Breast epithelium (tissue), 4 donors: ENCODE data around the gene UMODL1. TPM values are rescaled to one million over a fixed set of nuclear protein-coding genes. Genes with fewer than 3 reads are reported as not detected.
A peak's percentile ranks its signal among the peaks of the same experiment; 100 is the strongest.

Source experiments
- DNase-seq, 2 donors: peaks; one replicate each; pipeline ENCODE4 v3.0.0-alpha.2; 2019; ENCODE audit warnings: low spot score in 2 of 2
- H3K27ac ChIP-seq, 2 donors: fragments of 200-600 bp; sonication (generic) in 1 of 2; one replicate each; pipeline ENCODE4 v1.5.1; 2016 to 2019; ENCODE audit warnings: mild to moderate bottlenecking in 1 of 2
- H3K27me3 ChIP-seq, 2 donors: fragments of 200-600 bp; sonication (generic) in 1 of 2; one replicate each; pipeline versions ENCODE4 v1.5.1 to v1.6.0; 2017 to 2019; ENCODE audit warnings: control low read depth in 1 of 2, mild to moderate bottlenecking in 1 of 2
- H3K36me3 ChIP-seq: fragments of 200-600 bp; one replicate; pipeline ENCODE4 v1.5.1; 2019
- H3K4me1 ChIP-seq, 2 donors: fragments of 200-600 bp; sonication (generic); one replicate each; pipeline ENCODE4 v1.5.1; 2016 to 2019; ENCODE audit warnings: control low read depth in 1 of 2
- H3K4me3 ChIP-seq, 3 donors: fragments of 200-600 bp; sonication (generic); 1 replicate in 2 of 3; 2 replicates in 1 of 3; pipeline ENCODE4 v1.5.1; 2016 to 2019; ENCODE audit warnings: mild to moderate bottlenecking in 3 of 3, moderate library complexity in 2 of 3
- H3K9me3 ChIP-seq, 2 donors: fragments of 200-600 bp; sonication (generic) in 1 of 2; one replicate each; pipeline ENCODE4 v1.5.1; 2016 to 2019; ENCODE audit warnings: control low read depth in 1 of 2
- POLR2A ChIP-seq: fragments of 450-650 bp; IDR thresholded peaks from one replicate; pipeline ENCODE4 v1.6.1; 2016; ENCODE audit warnings: antibody characterized with exemption, mild to moderate bottlenecking, moderate library complexity
- POLR2AphosphoS5 ChIP-seq, 3 donors: sonication (generic); formaldehyde crosslinking; IDR thresholded peaks; one replicate each; pipeline ENCODE4 v1.6.1; 2017; ENCODE audit warnings: antibody characterized with exemption in 3 of 3
- intact Hi-C: fragments of 100-400 bp; cut with DNase I; formaldehyde crosslinking; loops from one replicate; pipeline ENCODE4 v1.15.1; 2023; ENCODE audit warnings: low total_unique reads
- total RNA-seq, 3 donors: library from RNA; depleted of rRNA; stranded (reverse); fragments of >200 nt; gene quantifications; one replicate each; pipeline ENCODE4 v1.1.0, GENCODE V29; 2016
- TF ChIP-seq, protein P1 (sequence below), 3 donors: fragments of 450-650 bp; IDR thresholded peaks; one replicate each; pipeline ENCODE4 v1.5.1; 2016 to 2017; ENCODE audit warnings: antibody characterized with exemption in 3 of 3, mild to moderate bottlenecking in 3 of 3, moderate library complexity in 3 of 3

The UMODL1 gene
- total RNA-seq, 3 donors from 2014 or later, result not detected

DNA sequence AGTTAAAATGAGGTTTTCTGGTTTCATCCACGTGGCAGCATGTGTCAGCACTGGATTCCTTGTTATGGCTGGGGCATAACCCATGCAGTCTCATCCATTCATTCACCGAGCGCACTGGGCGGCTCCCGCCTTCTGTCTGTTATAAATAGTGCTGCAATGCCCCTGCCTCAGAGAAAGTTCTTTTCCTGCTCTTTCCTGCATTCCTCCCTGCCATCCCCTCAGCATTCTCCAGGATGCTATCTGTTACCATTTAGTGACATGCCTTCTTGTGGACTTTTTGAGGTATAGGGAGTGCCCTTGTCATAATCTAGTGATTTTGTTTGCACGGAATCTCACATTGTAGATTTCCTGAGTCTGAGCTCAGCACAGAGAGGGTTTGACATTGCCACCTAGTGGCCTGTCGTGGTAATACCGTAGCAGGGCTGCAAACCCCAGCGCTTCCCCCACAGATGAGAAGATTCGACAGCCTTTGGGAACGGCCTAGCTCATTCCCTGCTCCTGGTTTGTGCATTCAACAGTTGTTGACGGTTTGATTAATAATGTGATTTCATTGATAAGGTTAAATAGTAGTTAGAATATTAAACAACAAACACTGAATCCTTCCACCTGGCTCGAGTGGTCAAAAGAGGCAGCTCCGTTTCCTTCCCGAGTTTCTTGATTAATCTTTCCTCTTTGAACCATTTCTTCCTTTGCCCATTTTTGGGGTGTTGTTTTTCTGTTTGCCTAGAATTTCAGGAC is 46.3 kb downstream of the UMODL1 start:
- Histone ChIP-seq H3K4me3 (no peak overlapping the region), H3K27me3 (no peaks in the 10 kb centered on the region), H3K36me3 (no peaks in the 10 kb centered on the region), H3K9me3 (no peaks in the 10 kb centered on the region), H3K4me1 (peaks cover 4 to 16% of the 10 kb centered on the region in 2 donors), H3K27ac (no peak overlapping the region)
- TF ChIP-seq, protein P1, sequence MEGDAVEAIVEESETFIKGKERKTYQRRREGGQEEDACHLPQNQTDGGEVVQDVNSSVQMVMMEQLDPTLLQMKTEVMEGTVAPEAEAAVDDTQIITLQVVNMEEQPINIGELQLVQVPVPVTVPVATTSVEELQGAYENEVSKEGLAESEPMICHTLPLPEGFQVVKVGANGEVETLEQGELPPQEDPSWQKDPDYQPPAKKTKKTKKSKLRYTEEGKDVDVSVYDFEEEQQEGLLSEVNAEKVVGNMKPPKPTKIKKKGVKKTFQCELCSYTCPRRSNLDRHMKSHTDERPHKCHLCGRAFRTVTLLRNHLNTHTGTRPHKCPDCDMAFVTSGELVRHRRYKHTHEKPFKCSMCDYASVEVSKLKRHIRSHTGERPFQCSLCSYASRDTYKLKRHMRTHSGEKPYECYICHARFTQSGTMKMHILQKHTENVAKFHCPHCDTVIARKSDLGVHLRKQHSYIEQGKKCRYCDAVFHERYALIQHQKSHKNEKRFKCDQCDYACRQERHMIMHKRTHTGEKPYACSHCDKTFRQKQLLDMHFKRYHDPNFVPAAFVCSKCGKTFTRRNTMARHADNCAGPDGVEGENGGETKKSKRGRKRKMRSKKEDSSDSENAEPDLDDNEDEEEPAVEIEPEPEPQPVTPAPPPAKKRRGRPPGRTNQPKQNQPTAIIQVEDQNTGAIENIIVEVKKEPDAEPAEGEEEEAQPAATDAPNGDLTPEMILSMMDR (IDR thresholded peaks at IDR 0.05), result peak; percentile 90 to 97 (median 94)
- TF ChIP-seq POLR2A, result no peak
- peak; percentile 56 to 76 for DNase-seq
- intact Hi-C loops, result loop anchor here (10.0 kb wide), 1 partner anchor 103 kb away; the partner anchor contains the start of gene ZBTB21

DNA sequence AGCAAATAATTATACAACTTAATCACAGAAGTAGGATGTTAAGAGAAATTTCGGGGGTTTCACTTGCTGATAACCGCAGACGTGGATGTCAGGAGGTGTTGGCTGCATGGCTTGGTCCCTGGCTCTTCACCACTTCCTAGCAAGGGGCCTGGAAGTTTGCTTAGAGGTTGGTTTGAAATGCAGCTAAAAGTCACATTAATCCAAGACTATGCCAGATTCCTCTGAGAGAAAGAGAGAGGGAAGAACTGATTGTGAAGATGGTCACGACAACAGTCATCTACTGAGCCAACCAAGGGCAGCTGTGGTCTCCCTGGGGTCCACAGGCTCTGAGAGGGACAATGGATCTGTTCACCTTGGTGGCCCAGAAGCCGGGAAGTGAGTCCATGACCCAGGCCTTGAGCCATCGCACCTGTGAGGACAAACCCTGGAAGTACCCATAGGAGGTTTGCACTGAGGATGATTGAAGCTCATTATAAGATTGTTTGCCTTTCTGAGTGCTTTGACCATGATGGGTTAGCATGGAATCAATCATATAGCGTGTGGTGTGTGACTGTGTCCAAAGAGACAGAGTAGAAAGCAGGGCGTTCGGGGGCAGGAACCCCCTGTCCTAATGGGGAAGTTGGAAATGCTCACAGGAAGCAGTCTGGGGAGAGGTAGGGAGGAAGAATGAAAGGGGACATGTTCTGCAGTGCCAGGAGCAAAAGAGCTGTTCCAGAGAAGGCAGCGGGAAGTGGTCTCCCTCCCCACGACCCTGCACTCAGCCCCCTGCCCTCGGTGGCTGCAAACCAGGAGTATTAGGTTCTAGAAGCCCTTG is 47.1 kb downstream of the UMODL1 start:
- H3K4me3 ChIP-seq, result no peak overlapping the region
- H3K27ac ChIP-seq, result no peak overlapping the region
- no peaks in the 10 kb centered on the region for H3K36me3 ChIP-seq
- H3K9me3 ChIP-seq, result no peaks in the 10 kb centered on the region
- TF ChIP-seq POLR2A (no peak), POLR2AphosphoS5 (IDR thresholded peaks at IDR 0.05) (no peak)
- TF ChIP-seq, protein P1 (IDR thresholded peaks at IDR 0.05), result no peak
- H3K4me1 ChIP-seq, result peaks cover 4 to 16% of the 10 kb centered on the region in 2 donors
- H3K27me3 ChIP-seq, result no peaks in the 10 kb centered on the region
- no peak for DNase-seq
- intact Hi-C loops, result loop anchor here (10.0 kb wide), 1 partner anchor 103 kb away; the partner anchor contains the start of gene ZBTB21

DNA sequence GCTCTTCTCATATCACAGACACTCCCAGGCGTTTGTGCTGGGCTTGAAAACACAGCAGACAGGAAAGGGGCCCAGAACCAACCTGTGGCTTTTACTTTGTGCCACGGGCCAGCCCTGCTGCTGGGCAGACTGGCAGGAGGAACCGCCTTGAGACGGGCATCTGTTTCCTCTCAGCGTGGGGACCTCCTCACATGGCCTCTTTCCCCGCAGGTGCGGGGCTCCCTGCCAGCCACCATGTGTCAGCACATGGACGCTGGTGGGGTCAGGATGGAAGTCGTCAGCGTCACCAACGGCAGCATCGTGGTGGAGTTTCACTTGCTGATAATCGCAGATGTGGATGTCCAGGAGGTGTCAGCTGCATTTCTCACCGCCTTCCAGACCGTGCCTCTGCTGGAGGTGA is 47.8 kb downstream of the UMODL1 start:
- Histone ChIP-seq H3K9me3 (no peaks in the 10 kb centered on the region), H3K27ac (no peak overlapping the region), H3K4me3 (no peak overlapping the region), H3K27me3 (no peaks in the 10 kb centered on the region), H3K4me1 (peaks cover 4 to 11% of the 10 kb centered on the region in 2 donors), H3K36me3 (no peaks in the 10 kb centered on the region)
- TF ChIP-seq POLR2AphosphoS5 (IDR thresholded peaks at IDR 0.05), result no peak
- TF ChIP-seq POLR2A, result no peak
- TF ChIP-seq, protein P1 (IDR thresholded peaks at IDR 0.05), result no peak
- intact Hi-C loops, result loop anchor here (10.0 kb wide), 1 partner anchor 104 kb away; the partner anchor contains the start of gene ZBTB21
- no peak for DNase-seq

DNA sequence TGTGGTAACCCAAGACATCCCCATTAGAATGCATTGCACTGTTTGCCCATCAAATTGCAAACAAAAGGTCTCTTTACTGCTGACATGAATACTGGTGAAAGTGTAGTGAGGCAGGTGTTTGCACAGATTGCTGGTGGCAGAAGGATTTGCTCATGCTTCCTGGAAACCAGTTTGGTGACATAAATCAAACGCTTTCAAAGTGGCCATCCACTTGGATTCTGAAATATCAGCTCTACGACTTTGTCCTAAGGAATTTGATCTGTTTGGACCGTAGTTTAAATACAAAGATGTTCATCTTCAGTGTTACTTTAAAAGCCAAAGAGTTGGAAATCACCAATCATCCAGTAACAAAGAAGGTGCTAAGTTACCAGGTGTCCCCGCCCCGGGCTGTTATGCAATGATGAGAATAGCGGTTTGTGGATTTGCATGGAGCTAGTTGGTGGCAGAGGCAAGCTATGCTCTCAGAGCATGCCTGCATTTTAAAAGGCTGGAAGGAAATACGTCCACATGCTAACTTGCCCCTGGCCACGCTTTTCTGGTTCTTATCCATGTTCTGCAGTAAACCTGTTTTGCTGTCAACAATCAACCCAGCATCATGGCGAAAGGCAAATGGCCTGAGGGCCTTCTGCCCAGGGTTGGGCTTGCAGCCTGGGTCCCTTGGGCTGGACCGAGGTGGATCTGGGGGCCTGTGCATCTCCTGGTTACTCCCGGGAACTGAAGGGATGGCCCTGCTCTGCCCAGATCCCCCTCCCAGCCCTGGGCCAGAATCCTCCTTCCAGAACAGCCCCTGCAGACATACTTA is 49.2 kb downstream of the UMODL1 start:
- Histone ChIP-seq H3K4me3 (no peak overlapping the region), H3K36me3 (no peaks in the 10 kb centered on the region), H3K4me1 (peaks cover 0 to 8% of the 10 kb centered on the region in 2 donors), H3K27ac (peak overlapping the region in 1 of 2 donors; percentile 15), H3K27me3 (peaks cover 0 to 3% of the 10 kb centered on the region in 2 donors), H3K9me3 (no peaks in the 10 kb centered on the region)
- peak in 1 of 2 donors; percentile 60 for DNase-seq
- TF ChIP-seq, protein P1 (IDR thresholded peaks at IDR 0.05), result no peak
- TF ChIP-seq POLR2A (no peak), POLR2AphosphoS5 (IDR thresholded peaks at IDR 0.05) (no peak)
- intact Hi-C loops, result loop anchor here (1.0 kb wide), 1 partner anchor 27 kb away; no protein-coding TSS in a partner anchor
